ENCODE results near the gene BPIFA1. TPM values are rescaled to one million over a fixed set of nuclear protein-coding genes. Genes with fewer than 3 reads are reported as not detected.

The BPIFA1 gene
- polyA plus RNA-seq, 1 donor from 2014 or later: not detected

DNA sequence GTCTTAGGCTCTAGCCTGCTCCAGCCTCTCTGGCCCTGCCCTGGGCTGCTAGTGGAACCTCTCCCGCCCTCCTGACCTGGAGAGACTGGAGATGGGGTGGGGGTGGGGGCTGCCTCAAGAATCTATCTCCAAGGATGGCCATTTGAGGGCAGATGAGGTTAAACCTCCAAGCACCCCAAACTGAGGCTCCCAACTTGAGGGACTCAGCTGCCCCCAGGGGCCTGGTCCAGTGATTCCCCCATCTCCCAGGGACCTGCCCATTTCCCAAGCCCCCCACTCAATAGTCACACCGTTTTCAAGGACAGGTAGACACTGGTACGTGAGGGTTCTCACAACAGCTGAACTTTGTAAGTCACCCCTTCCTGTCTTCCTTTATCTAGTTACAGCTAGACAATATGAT lies 40.1 kb downstream of the BPIFA1 start:
- H3K9me2 ChIP-seq (ENCODE audit: insufficient read depth, low read length): no peaks in the 10 kb centered on the region
- no peaks in the 10 kb centered on the region for H4K20me1 ChIP-seq (ENCODE audit: insufficient read depth)
- H3K4me2 ChIP-seq (ENCODE audit: low read length): no peak overlapping the region
- H3K36me3 ChIP-seq (ENCODE audit: insufficient read depth, low read length): no peaks in the 10 kb centered on the region
- no peak overlapping the region for H3K4me3 ChIP-seq (ENCODE audit: low read length)
- H3K27me3 ChIP-seq (ENCODE audit: insufficient read depth, low read depth, low read length): no peaks in the 10 kb centered on the region
- no peak overlapping the region for H3K9ac ChIP-seq (ENCODE audit: low read length)
- H3F3A ChIP-seq (ENCODE audit: insufficient read depth, low read length, poor library complexity, severe bottlenecking): no peaks in the 10 kb centered on the region
- H3K79me2 ChIP-seq (replicated peaks; ENCODE audit: insufficient read depth, low read length): no peaks in the 10 kb centered on the region
- H2AFZ ChIP-seq (ENCODE audit: low read depth, low read length): no peak overlapping the region
- no peaks in the 10 kb centered on the region for H3K9me3 ChIP-seq (ENCODE audit: low read length)
- TF ChIP-seq SMC3 (conservative IDR thresholded peaks at IDR 0.05; ENCODE audit: poor library complexity) (no peak), MXI1 (conservative IDR thresholded peaks at IDR 0.05; ENCODE audit: poor library complexity, severe bottlenecking) (no peak), TAF1 (IDR thresholded peaks at IDR 0.05; ENCODE audit: low read depth) (no peak), EZH2 (IDR thresholded peaks at IDR 0.05; ENCODE audit: borderline replicate concordance, insufficient read depth, low read length, poor library complexity, severe bottlenecking) (no peak), RAD21 (conservative IDR thresholded peaks at IDR 0.05) (no peak), POLR2AphosphoS5 (IDR thresholded peaks at IDR 0.05) (no peak), EP300 (conservative IDR thresholded peaks at IDR 0.05; ENCODE audit: poor library complexity, severe bottlenecking) (no peak)
- TF ChIP-seq, protein P1, sequence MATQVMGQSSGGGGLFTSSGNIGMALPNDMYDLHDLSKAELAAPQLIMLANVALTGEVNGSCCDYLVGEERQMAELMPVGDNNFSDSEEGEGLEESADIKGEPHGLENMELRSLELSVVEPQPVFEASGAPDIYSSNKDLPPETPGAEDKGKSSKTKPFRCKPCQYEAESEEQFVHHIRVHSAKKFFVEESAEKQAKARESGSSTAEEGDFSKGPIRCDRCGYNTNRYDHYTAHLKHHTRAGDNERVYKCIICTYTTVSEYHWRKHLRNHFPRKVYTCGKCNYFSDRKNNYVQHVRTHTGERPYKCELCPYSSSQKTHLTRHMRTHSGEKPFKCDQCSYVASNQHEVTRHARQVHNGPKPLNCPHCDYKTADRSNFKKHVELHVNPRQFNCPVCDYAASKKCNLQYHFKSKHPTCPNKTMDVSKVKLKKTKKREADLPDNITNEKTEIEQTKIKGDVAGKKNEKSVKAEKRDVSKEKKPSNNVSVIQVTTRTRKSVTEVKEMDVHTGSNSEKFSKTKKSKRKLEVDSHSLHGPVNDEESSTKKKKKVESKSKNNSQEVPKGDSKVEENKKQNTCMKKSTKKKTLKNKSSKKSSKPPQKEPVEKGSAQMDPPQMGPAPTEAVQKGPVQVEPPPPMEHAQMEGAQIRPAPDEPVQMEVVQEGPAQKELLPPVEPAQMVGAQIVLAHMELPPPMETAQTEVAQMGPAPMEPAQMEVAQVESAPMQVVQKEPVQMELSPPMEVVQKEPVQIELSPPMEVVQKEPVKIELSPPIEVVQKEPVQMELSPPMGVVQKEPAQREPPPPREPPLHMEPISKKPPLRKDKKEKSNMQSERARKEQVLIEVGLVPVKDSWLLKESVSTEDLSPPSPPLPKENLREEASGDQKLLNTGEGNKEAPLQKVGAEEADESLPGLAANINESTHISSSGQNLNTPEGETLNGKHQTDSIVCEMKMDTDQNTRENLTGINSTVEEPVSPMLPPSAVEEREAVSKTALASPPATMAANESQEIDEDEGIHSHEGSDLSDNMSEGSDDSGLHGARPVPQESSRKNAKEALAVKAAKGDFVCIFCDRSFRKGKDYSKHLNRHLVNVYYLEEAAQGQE (IDR thresholded peaks at IDR 0.05; ENCODE audit: borderline replicate concordance): no peak
- TF ChIP-seq, protein P2, sequence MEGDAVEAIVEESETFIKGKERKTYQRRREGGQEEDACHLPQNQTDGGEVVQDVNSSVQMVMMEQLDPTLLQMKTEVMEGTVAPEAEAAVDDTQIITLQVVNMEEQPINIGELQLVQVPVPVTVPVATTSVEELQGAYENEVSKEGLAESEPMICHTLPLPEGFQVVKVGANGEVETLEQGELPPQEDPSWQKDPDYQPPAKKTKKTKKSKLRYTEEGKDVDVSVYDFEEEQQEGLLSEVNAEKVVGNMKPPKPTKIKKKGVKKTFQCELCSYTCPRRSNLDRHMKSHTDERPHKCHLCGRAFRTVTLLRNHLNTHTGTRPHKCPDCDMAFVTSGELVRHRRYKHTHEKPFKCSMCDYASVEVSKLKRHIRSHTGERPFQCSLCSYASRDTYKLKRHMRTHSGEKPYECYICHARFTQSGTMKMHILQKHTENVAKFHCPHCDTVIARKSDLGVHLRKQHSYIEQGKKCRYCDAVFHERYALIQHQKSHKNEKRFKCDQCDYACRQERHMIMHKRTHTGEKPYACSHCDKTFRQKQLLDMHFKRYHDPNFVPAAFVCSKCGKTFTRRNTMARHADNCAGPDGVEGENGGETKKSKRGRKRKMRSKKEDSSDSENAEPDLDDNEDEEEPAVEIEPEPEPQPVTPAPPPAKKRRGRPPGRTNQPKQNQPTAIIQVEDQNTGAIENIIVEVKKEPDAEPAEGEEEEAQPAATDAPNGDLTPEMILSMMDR (IDR thresholded peaks at IDR 0.05; ENCODE audit: poor library complexity, severe bottlenecking): no peak
- H3K27ac ChIP-seq (ENCODE audit: low read length): no peak overlapping the region

GRCh38 chr20:33276303-33277113 lies 40.7 kb downstream of the BPIFA1 start:
- Histone ChIP-seq H3K79me2 (replicated peaks; ENCODE audit: insufficient read depth, low read length) (no peaks in the 10 kb centered on the region), H3K9me3 (ENCODE audit: low read length) (no peaks in the 10 kb centered on the region), H3K27ac (ENCODE audit: low read length) (no peak overlapping the region), H3F3A (ENCODE audit: insufficient read depth, low read length, poor library complexity, severe bottlenecking) (no peaks in the 10 kb centered on the region), H3K4me2 (ENCODE audit: low read length) (no peak overlapping the region), H3K9me2 (ENCODE audit: insufficient read depth, low read length) (no peaks in the 10 kb centered on the region), H2AFZ (ENCODE audit: low read depth, low read length) (no peak overlapping the region), H4K20me1 (ENCODE audit: insufficient read depth) (no peaks in the 10 kb centered on the region), H3K4me3 (ENCODE audit: low read length) (no peak overlapping the region), H3K36me3 (ENCODE audit: insufficient read depth, low read length) (no peaks in the 10 kb centered on the region), H3K27me3 (ENCODE audit: insufficient read depth, low read depth, low read length) (no peaks in the 10 kb centered on the region), H3K9ac (ENCODE audit: low read length) (no peak overlapping the region)
- no peak for TF ChIP-seq EZH2 (IDR thresholded peaks at IDR 0.05; ENCODE audit: borderline replicate concordance, insufficient read depth, low read length, poor library complexity, severe bottlenecking)

Measured in neural cell (in vitro differentiated cells).